ENCODE data around the gene GEMIN7. TPM values are rescaled to one million over a fixed set of nuclear protein-coding genes. Genes with fewer than 3 reads are reported as not detected.

GEMIN7 gene
- total and polyA plus RNA-seq, 12 donors: 4.0 to 29.0 (median 16.3) TPM

DNA sequence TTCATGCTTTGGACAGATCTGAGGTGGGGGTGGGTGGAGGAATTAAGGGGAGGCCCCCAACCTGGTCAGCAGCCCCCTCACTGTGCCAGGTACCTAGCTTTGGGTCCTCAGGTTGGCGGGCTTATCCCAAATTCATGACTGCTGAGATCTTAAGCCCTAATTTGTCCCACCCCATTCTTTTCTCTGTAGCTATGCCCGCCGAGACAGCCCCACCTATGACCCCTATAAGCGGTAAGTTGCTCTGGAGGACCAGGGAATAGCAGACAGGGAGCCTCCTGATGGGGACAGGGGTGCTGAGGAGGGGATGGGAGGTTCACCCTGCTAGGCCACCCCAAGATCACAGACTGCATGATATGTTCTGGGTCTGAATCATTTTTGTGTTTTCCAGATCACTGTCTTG lies 17.1 kb upstream of the GEMIN7 start:
- Histone ChIP-seq H3K4me3 (no peak overlapping the region), H3K27ac (no peak overlapping the region), H3K27me3 (no peaks in the 10 kb centered on the region), H3K4me1 (replicated peaks in 1 of 2) (no peaks in the 10 kb centered on the region), H3K9me3 (replicated peaks in 1 of 3) (no peaks in the 10 kb centered on the region), H3K36me3 (replicated peaks in 1 of 2) (peaks cover 0 to 91% of the 10 kb centered on the region in 2 donors)
- no peak for DNase-seq
- 89 to 95% (median 92%) methylated on average over 4 of the region's 4 CpGs for WGBS, 4 donors
- intact Hi-C loops (cut with DNase I): loop anchor here in 1 of 2 donors (5.0 to 10.0 kb wide), 2 partner anchors 80 to 157 kb away; partner anchors contain the start of gene APOE
- TF ChIP-seq, protein P1, sequence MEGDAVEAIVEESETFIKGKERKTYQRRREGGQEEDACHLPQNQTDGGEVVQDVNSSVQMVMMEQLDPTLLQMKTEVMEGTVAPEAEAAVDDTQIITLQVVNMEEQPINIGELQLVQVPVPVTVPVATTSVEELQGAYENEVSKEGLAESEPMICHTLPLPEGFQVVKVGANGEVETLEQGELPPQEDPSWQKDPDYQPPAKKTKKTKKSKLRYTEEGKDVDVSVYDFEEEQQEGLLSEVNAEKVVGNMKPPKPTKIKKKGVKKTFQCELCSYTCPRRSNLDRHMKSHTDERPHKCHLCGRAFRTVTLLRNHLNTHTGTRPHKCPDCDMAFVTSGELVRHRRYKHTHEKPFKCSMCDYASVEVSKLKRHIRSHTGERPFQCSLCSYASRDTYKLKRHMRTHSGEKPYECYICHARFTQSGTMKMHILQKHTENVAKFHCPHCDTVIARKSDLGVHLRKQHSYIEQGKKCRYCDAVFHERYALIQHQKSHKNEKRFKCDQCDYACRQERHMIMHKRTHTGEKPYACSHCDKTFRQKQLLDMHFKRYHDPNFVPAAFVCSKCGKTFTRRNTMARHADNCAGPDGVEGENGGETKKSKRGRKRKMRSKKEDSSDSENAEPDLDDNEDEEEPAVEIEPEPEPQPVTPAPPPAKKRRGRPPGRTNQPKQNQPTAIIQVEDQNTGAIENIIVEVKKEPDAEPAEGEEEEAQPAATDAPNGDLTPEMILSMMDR (IDR thresholded peaks at IDR 0.05): no peak
- no peak for TF ChIP-seq POLR2A (IDR thresholded peaks at IDR 0.05)

DNA sequence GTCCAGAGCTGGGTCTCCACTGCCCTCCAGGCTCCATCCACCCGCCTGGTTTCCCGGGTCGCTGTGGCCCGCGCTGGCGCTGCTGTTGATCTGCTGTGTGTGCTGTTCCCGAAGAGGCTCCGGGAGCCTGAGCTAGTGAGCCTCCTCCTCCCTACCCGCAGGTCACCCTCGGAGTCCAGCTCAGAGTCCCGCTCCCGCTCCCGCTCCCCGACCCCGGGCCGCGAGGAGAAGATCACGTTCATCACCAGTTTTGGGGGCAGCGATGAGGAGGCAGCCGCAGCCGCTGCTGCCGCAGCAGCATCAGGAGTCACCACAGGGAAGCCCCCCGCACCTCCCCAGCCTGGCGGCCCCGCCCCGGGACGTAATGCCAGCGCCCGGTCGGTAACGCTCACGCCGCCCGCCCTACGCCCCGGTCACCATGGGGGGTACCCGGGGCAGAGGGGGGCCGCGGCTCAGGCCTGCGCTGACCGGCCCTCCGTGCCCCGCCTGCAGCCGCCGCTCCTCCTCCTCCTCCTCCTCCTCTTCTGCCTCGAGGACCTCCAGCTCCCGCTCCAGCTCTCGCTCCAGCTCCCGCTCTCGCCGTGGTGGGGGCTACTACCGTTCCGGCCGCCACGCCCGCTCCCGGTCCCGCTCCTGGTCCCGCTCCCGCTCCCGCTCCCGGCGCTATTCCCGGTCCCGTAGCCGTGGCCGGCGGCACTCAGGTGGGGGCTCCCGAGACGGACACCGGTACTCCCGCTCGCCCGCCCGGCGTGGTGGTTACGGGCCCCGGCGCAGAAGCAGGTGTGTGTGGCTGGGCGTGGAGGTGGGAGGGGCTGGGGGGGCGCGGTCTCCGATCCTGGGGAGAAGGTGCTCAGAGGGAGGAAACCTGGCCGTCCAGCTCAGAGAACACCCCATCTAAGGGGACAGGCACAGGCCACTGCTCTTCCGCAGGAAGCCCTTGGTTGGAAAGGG lies 14.9 kb upstream of the GEMIN7 start:
- no peaks in the 10 kb centered on the region for H3K27me3 ChIP-seq
- TF ChIP-seq, protein P1 (IDR thresholded peaks at IDR 0.05): no peak
- TF ChIP-seq POLR2A (IDR thresholded peaks at IDR 0.05): no peak
- H3K27ac ChIP-seq: no peak overlapping the region
- 93 to 95% (median 95%) methylated on average over 54 to 85 of the region's 85 CpGs for WGBS, 4 donors
- H3K36me3 ChIP-seq (replicated peaks in 1 of 2): peaks cover 0 to 91% of the 10 kb centered on the region in 2 donors
- no peaks in the 10 kb centered on the region for H3K9me3 ChIP-seq (replicated peaks in 1 of 3)
- no peak for DNase-seq
- no peak overlapping the region for H3K4me3 ChIP-seq
- intact Hi-C loops (cut with DNase I): loop anchor here in 1 of 2 donors (5.0 to 10.0 kb wide), 2 partner anchors 78 to 159 kb away; partner anchors contain the start of gene APOE
- H3K4me1 ChIP-seq (replicated peaks in 1 of 2): no peaks in the 10 kb centered on the region

GRCh38 chr19:45066921-45067661 lies 12.0 kb upstream of the GEMIN7 start:
- intact Hi-C loops (cut with DNase I): loop anchor here (5.0 to 10.0 kb wide), 2 partner anchors 162 to 165 kb away; partner anchors contain the start of gene APOE (in 1 of the 2)
- WGBS, 4 donors: 92 to 96% (median 95%) methylated on average over 33 to 38 of the region's 38 CpGs
- H3K9me3 ChIP-seq (replicated peaks in 1 of 3): no peaks in the 10 kb centered on the region
- no peak for DNase-seq
- H3K36me3 ChIP-seq (replicated peaks in 1 of 2): peaks cover 0 to 90% of the 10 kb centered on the region in 2 donors
- H3K27ac ChIP-seq: no peak overlapping the region
- no peak for TF ChIP-seq POLR2A (IDR thresholded peaks at IDR 0.05)
- TF ChIP-seq, protein P1 (IDR thresholded peaks at IDR 0.05): no peak
- H3K27me3 ChIP-seq: no peaks in the 10 kb centered on the region
- no peaks in the 10 kb centered on the region for H3K4me1 ChIP-seq (replicated peaks in 1 of 2)
- no peak overlapping the region for H3K4me3 ChIP-seq

DNA sequence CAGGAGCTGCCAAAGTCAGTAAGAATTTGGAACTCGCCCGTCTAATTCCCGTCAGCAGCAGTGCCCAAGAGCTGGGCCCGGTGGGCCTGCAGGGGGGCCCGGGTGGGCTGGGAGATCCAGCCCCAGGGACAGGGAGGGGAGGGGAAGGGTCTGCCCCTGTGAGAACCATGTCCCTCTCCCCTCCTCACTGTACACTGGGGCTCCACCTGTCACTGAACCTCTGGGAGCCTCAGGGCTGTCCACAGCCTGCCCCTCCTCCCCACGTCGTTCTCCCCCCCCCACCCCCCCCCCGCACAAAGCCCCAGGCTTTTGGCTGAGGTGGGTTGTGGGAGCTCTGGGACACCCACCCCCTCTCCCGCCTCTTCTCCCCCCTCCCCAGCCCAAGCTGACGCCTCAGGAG lies 11.0 kb upstream of the GEMIN7 start:
- Histone ChIP-seq H3K36me3 (replicated peaks in 1 of 2) (peaks cover 0 to 80% of the 10 kb centered on the region in 2 donors), H3K27me3 (no peaks in the 10 kb centered on the region), H3K9me3 (replicated peaks in 1 of 3) (no peaks in the 10 kb centered on the region), H3K4me1 (replicated peaks in 1 of 2) (no peaks in the 10 kb centered on the region), H3K4me3 (no peak overlapping the region), H3K27ac (no peak overlapping the region)
- intact Hi-C loops (cut with DNase I): loop anchor here (5.0 to 10.0 kb wide), 2 partner anchors 163 to 166 kb away; partner anchors contain the start of gene APOE (in 1 of the 2)
- TF ChIP-seq POLR2A (IDR thresholded peaks at IDR 0.05): no peak
- TF ChIP-seq, protein P1 (IDR thresholded peaks at IDR 0.05): no peak
- no peak for DNase-seq
- 70 to 100% (median 76%) methylated on average over 3 to 10 of the region's 10 CpGs for WGBS, 4 donors

Measured in adrenal gland (tissue), 12 donors.